NCI-H1694 treated with DMSO at 0.1 percent for 48 hours (cell line): ENCODE results near the gene DPM1.

ENCODE experiments used
- DNase-seq: peaks from one replicate; lab custom pipeline; 2025; lab: John Stamatoyannopoulos, UW

Gene DPM1

GRCh38 chr20:50895111-50895830 lies 63.1 kb downstream of the DPM1 start:
- no peak for DNase-seq

DNA sequence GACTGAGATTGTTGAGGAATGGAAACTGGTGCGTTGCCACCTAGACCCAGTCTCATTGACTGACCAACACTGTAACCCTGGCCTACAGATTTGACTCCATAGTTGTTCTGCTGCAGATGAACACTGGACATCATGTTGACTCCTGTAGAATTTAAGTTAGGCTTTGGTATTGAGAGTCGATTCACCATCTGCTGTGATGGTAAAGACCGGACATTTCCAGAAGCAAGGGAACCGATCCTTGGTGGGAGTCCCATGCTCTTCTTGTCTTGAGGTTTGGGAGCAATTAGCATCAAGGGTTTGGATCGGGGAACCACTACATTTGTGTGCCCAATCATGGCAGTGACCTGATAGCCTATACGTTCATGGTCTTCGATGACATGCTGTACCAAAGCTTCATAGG lies 64.7 kb downstream of the DPM1 start:
- DNase-seq, result no peak

- no peak for DNase-seq
Measured at GRCh38 chr20:50892394-50892793, 65.9 kb downstream of the DPM1 start.

DNA sequence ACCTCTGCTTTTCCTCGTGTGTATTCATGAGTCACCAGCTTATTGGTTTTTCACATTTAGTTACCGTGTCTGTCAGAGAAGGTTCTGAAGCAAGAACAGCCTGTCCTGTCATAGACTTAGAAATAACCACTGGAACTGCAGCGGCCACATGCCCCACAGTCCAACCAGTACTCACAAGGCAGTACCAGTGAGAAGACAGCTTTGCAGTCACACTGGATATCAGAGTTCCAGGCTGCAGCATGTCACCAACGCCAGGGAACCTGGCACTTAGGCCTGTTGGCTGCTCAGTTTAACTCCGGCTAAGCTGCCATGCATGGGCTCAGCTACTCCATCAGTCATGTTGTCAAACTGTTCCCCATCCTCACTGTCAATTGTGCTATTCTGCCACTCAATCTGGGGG lies 67.2 kb downstream of the DPM1 start:
- DNase-seq, result no peak

- DNase-seq, result no peak
Measured at GRCh38 chr20:50887576-50887975, 70.8 kb downstream of the DPM1 start.

DNA sequence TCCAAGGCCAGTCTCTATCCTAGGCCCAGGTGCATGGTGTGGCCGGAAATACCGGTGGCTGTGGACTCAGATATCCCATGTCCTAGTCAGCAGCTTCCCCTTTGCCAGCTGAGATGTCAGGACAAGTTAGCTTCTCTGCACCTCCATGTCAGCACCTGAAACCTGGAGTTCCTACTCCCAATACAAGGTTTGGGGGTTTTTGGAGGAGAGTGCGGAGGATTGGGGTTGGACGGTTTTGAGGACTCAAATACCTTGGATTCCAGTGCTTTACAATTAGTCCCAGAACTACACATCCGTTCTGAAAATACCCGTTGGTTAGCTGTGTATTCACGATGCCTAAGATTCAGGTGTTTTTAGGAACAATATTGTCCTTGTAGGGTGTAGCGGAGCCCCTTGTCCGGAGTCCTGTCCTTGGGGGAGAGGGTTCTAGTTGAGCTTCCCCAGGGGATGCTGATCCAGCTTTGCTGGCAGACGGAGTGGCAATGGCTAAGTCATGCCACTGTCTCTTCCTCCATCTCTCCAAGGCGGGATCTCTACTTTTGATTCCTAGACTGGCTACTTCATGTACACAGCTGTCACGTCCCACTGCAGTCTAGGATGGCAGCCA lies 72.0 kb downstream of the DPM1 start:
- DNase-seq, result no peak

- no peak for DNase-seq
Measured at GRCh38 chr20:50885781-50886180, 72.6 kb downstream of the DPM1 start.

DNA sequence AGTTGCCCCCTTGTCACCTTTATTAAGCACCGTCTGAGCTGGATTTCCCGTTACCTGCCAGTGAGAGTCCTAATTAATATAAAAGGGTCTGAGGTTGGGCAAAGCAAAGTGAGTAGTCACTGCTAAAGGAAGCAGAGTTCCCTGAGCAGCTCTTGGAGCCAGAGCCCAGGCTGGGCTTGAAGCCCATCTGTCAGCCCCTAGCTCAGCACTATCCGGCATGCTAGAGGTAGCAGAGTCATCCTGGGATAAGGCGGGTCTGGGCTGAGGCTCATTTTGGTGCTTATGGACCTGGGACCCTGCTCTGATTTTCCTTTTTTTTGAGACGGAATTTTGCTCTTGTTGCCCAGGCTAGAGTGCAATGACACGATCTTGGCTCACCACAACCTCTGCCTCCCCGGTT lies 73.3 kb downstream of the DPM1 start:
- no peak for DNase-seq
